Myocyte (in vitro differentiated cells): Measurements from ENCODE around the gene RUFY3. TPM values are rescaled to one million over a fixed set of nuclear protein-coding genes. Genes with fewer than 3 reads are reported as not detected.

Source experiments
- DNase-seq: peaks from one replicate; pipeline ENCODE4 v3.0.0-alpha.2; 2012; ENCODE audit warnings: low read depth
- total RNA-seq: library from RNA; depleted of rRNA; stranded (reverse); fragments of >200 nt; gene quantifications from 2 replicates; pipeline ENCODE4 v1.2.3, GENCODE V29; 2014

The RUFY3 gene
- total RNA-seq, 1 donor from 2014 or later: 63.6 TPM

- no peak for DNase-seq
Measured at GRCh38 chr4:70772929-70773555, 51.3 kb downstream of the RUFY3 start.

- no peak for DNase-seq
Measured at GRCh38 chr4:70778888-70779422, 57.2 kb downstream of the RUFY3 start.

- peak; percentile 7 for DNase-seq
Measured at GRCh38 chr4:70783096-70783495, 61.3 kb downstream of the RUFY3 start.

GRCh38 chr4:70787496-70787895 lies 65.7 kb downstream of the RUFY3 start:
- no peak for DNase-seq

- DNase-seq: no peak
Measured at GRCh38 chr4:70788733-70789132, 67.0 kb downstream of the RUFY3 start.

- no peak for DNase-seq
Measured at GRCh38 chr4:70793626-70794025, 71.9 kb downstream of the RUFY3 start.

- DNase-seq: peak; percentile 10
Measured at GRCh38 chr4:70801265-70801809, 79.6 kb downstream of the RUFY3 start.

- no peak for DNase-seq
Measured at GRCh38 chr4:70802928-70803580, 81.3 kb downstream of the RUFY3 start.

GRCh38 chr4:70808151-70808550 lies 86.4 kb downstream of the RUFY3 start:
- DNase-seq: no peak

- peak; percentile 35 for DNase-seq
Measured at GRCh38 chr4:70815370-70815769, 93.6 kb downstream of the RUFY3 start.

- no peak for DNase-seq
Measured at GRCh38 chr4:70816894-70817293, 95.1 kb downstream of the RUFY3 start.

- peak; percentile 33 for DNase-seq
Measured at GRCh38 chr4:70818173-70818855, 96.5 kb downstream of the RUFY3 start.

GRCh38 chr4:70818921-70819320 lies 97.2 kb downstream of the RUFY3 start:
- DNase-seq: no peak

GRCh38 chr4:70829015-70829414 lies 107.3 kb downstream of the RUFY3 start:
- DNase-seq: no peak

GRCh38 chr4:70829492-70829891 lies 107.7 kb downstream of the RUFY3 start:
- DNase-seq: peak; percentile 87

- DNase-seq: no peak
Measured at GRCh38 chr4:70830054-70830453, 108.3 kb downstream of the RUFY3 start.

GRCh38 chr4:70831293-70831692 lies 109.5 kb downstream of the RUFY3 start:
- DNase-seq: no peak

GRCh38 chr4:70833675-70834074 lies 111.9 kb downstream of the RUFY3 start:
- DNase-seq: no peak

GRCh38 chr4:70836081-70836480 lies 114.3 kb downstream of the RUFY3 start:
- no peak for DNase-seq

GRCh38 chr4:70838204-70838603 lies 116.4 kb downstream of the RUFY3 start:
- DNase-seq: no peak

- DNase-seq: peak; percentile 75
Measured at GRCh38 chr4:70838666-70839588, 117.2 kb downstream of the RUFY3 start.
